ENCODE results near the gene RECQL5.

RECQL5 gene

DNA sequence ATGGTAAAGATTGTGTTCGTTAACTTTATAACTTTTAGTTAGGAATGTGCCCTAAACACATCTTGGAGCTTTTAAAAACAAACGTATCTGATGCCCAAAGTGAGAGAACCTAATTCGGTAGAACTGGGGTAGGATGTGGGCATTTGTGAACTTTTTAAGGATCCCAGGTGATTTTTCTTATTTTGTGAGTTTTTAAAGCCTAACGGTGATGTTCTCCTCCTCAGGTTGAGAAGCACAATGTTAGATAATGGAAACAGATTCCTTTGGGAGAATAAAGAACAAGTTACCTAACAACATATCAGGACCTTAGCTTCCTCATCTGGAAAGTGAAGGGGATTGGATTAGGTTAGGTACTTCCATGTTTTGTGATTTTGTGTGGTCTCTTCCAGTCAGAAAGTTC, 871 bp upstream of the RECQL5 start:
- CTCF ChIA-PET, result interaction anchor here (0.7 kb wide), 1 partner anchor 182 kb away, joined by 3 read pairs; no protein-coding TSS in a partner anchor
- DNase-seq (ENCODE audit: extremely low spot score), result no peak
- POLR2A ChIA-PET, result interaction anchor here (1.3 to 2.7 kb wide), 4 partner anchors 14 to 112 kb away, joined by 5 to 12 read pairs (median 7); partner anchors contain the start of gene SMIM5
- TF ChIP-seq NFRKB (IDR thresholded peaks at IDR 0.05), result no peak
- TF ChIP-seq ELF4 (IDR thresholded peaks at IDR 0.05), result no peak
- TF ChIP-seq, protein P1, sequence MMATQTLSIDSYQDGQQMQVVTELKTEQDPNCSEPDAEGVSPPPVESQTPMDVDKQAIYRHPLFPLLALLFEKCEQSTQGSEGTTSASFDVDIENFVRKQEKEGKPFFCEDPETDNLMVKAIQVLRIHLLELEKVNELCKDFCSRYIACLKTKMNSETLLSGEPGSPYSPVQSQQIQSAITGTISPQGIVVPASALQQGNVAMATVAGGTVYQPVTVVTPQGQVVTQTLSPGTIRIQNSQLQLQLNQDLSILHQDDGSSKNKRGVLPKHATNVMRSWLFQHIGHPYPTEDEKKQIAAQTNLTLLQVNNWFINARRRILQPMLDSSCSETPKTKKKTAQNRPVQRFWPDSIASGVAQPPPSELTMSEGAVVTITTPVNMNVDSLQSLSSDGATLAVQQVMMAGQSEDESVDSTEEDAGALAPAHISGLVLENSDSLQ (IDR thresholded peaks at IDR 0.05), result no peak
- no peak for TF ChIP-seq ZNF384 (IDR thresholded peaks at IDR 0.05)
- TF ChIP-seq CTBP1 (IDR thresholded peaks at IDR 0.05; ENCODE audit: borderline replicate concordance), result no peak
- TF ChIP-seq FOXA1 (IDR thresholded peaks at IDR 0.05), result no peak
- no peak for TF ChIP-seq L3MBTL2 (conservative IDR thresholded peaks at IDR 0.05)
- no peak for TF ChIP-seq TARDBP (IDR thresholded peaks at IDR 0.05)

DNA sequence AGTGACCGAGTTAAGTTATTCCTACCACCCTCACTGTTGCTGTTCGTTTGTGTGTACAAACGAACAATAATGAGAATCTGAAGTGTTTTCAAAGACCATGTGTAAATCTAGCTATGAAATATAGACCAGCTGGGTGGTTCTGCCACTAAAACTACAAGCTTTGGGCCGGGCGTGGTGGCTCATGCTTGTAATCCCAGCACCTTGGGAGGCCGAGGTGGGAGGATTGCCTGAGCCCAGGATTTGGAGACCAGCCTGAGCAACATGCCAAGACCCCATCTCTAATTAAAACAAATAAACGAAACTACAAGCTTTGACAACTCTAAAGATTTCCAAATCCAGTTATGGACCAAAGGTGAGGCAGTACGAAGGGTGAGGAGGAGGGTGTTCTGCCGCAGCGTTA, 973 bp downstream of the RECQL5 start:
- CTCF ChIA-PET, result interaction anchor here (1.3 kb wide), 1 partner anchor 82 kb away, joined by 3 read pairs; no protein-coding TSS in a partner anchor
- no peak for TF ChIP-seq HDGF (IDR thresholded peaks at IDR 0.05; ENCODE audit: borderline replicate concordance)
- POLR2A ChIA-PET, result interaction anchor here (0.7 to 2.7 kb wide), 5 partner anchors 9 to 32 kb away, joined by 3 to 12 read pairs (median 3); partner anchors contain the start of gene SMIM5
- DNase-seq (ENCODE audit: extremely low spot score), result no peak

DNA sequence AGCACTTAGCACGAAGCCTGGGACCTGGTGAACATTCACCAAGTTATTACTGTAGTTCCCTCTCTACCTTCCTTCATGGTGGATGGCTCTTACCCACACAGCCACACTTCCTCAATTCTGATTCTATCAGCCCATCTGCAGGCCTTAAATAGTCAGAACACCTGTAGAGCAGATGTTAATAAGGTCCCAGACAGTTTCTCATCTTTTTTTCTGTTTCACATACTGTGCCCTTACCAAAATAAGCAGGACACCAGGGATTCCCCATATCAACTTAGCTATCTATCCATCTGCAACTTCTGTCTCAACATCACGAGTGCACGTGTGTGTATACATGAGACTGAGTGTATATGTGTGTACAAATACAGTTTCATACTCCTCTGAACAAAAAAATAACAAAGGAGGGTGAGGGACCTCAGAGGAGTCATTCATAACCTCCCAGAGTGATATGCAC, 2.8 kb downstream of the RECQL5 start:
- CTCF ChIA-PET, result no interaction called here

DNA sequence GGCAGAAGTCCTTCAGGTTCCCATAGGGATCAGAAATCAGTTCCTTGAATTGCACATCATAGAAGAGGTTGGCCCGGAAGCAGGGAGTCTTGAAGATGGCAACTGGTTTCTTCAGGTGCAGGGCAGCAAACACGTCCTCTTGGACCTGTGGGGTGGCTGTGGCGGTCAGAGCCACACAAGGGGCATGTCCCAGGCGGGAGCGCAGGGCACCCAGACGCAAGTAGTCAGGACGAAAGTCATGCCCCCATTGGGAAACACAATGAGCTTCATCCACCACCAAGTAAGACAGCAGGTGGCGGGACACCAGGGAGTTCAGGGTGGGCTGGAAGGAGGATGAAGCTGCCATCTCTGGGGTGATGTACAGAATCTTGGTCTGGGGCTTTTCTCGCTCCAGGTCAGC, 4.4 kb downstream of the RECQL5 start:
- POLR2A ChIA-PET, result no interaction called here
- TF ChIP-seq HDGF (IDR thresholded peaks at IDR 0.05; ENCODE audit: borderline replicate concordance) (no peak), FOXK2 (IDR thresholded peaks at IDR 0.05) (no peak), LEF1 (IDR thresholded peaks at IDR 0.05; ENCODE audit: borderline replicate concordance) (no peak), CTBP1 (IDR thresholded peaks at IDR 0.05; ENCODE audit: borderline replicate concordance) (no peak), TARDBP (IDR thresholded peaks at IDR 0.05) (no peak), SUZ12 (IDR thresholded peaks at IDR 0.05) (no peak), FOXM1 (IDR thresholded peaks at IDR 0.05; ENCODE audit: borderline replicate concordance) (no peak), ARNT (IDR thresholded peaks at IDR 0.05) (no peak), SP1 (IDR thresholded peaks at IDR 0.05) (no peak), FOXA1 (IDR thresholded peaks at IDR 0.05) (no peak), ELF4 (IDR thresholded peaks at IDR 0.05) (no peak), L3MBTL2 (conservative IDR thresholded peaks at IDR 0.05) (no peak), NFRKB (IDR thresholded peaks at IDR 0.05) (no peak), BHLHE40 (IDR thresholded peaks at IDR 0.05; ENCODE audit: borderline replicate concordance) (no peak), ZNF384 (IDR thresholded peaks at IDR 0.05) (no peak)
- TF ChIP-seq, protein P1 (IDR thresholded peaks at IDR 0.05), result no peak
- no peak for DNase-seq (ENCODE audit: extremely low spot score)
- CTCF ChIA-PET, result interaction anchor here (1.3 kb wide), 1 partner anchor 9 kb away, joined by 8 read pairs; no protein-coding TSS in a partner anchor

More for the DNA sequence above, 2.8 kb downstream of the RECQL5 start:
- TF ChIP-seq HDGF (IDR thresholded peaks at IDR 0.05; ENCODE audit: borderline replicate concordance) (no peak), FOXK2 (IDR thresholded peaks at IDR 0.05) (no peak), SUZ12 (IDR thresholded peaks at IDR 0.05) (no peak), NFRKB (IDR thresholded peaks at IDR 0.05) (no peak), CTBP1 (IDR thresholded peaks at IDR 0.05; ENCODE audit: borderline replicate concordance) (no peak), ELF4 (IDR thresholded peaks at IDR 0.05) (no peak), BHLHE40 (IDR thresholded peaks at IDR 0.05; ENCODE audit: borderline replicate concordance) (no peak), LEF1 (IDR thresholded peaks at IDR 0.05; ENCODE audit: borderline replicate concordance) (no peak), L3MBTL2 (conservative IDR thresholded peaks at IDR 0.05) (no peak), FOXA1 (IDR thresholded peaks at IDR 0.05) (no peak), FOXM1 (IDR thresholded peaks at IDR 0.05; ENCODE audit: borderline replicate concordance) (no peak), SP1 (IDR thresholded peaks at IDR 0.05) (no peak)
- no peak for DNase-seq (ENCODE audit: extremely low spot score)
- POLR2A ChIA-PET, result no interaction called here

DNA sequence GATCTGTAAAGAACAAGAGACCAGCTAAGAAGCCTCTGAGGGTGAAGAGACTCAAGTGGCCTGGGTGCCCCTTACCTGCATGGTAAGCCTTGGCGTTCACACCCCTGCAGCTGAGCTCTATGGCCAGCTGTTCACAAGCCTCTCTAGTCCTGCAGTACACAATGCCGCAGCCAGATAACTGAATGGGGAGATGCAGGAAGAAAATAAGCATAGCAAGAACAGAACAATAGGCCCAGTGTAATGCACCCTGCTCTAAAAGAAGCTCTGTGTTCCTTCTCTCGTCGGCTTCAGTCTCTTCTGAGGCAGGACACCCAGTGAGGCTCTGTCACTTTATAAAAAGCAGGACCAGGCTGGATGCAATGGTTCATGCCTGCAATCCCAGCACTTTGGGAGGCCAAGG, 5.4 kb downstream of the RECQL5 start:
- no peak for DNase-seq (ENCODE audit: extremely low spot score)
- CTCF ChIA-PET, result interaction anchor here (1.0 kb wide), 1 partner anchor 13 kb away, joined by 4 read pairs; no protein-coding TSS in a partner anchor
- POLR2A ChIA-PET, result interaction anchor here (0.9 to 1.3 kb wide), 2 partner anchors 33 to 119 kb away, joined by 3 read pairs; no protein-coding TSS in a partner anchor
- no peak for TF ChIP-seq BHLHE40 (IDR thresholded peaks at IDR 0.05; ENCODE audit: borderline replicate concordance)
- no peak for TF ChIP-seq ELF4 (IDR thresholded peaks at IDR 0.05)
- TF ChIP-seq CTBP1 (IDR thresholded peaks at IDR 0.05; ENCODE audit: borderline replicate concordance), result no peak
- TF ChIP-seq TARDBP (IDR thresholded peaks at IDR 0.05), result no peak
- no peak for TF ChIP-seq ZNF384 (IDR thresholded peaks at IDR 0.05)
- no peak for TF ChIP-seq FOXA1 (IDR thresholded peaks at IDR 0.05)
- TF ChIP-seq, protein P1 (IDR thresholded peaks at IDR 0.05), result no peak
- no peak for TF ChIP-seq HDGF (IDR thresholded peaks at IDR 0.05; ENCODE audit: borderline replicate concordance)
- no peak for TF ChIP-seq FOXM1 (IDR thresholded peaks at IDR 0.05; ENCODE audit: borderline replicate concordance)

DNA sequence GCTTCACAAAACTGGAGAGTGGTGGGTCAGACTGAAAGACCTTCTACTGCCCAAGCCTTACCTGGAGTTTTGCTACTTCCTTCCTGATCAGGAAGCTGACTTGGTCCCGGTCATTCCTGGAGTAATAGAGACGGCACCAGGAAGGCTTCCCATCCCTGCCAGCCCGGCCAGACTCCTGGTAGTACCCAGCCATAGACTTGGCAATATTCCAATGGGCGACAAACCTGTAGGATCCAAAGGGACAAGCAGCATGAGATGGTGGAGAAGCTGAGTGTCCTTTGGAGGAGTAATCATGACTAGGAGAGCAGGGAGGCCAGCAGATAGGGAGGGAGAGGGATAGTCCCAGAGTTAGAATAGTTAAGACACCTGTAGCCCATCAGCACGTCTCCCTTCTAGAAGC, 8.7 kb downstream of the RECQL5 start:
- no peak for DNase-seq (ENCODE audit: extremely low spot score)
- TF ChIP-seq HDGF (IDR thresholded peaks at IDR 0.05; ENCODE audit: borderline replicate concordance), result no peak
- TF ChIP-seq CTBP1 (IDR thresholded peaks at IDR 0.05; ENCODE audit: borderline replicate concordance), result no peak
- TF ChIP-seq FOXM1 (IDR thresholded peaks at IDR 0.05; ENCODE audit: borderline replicate concordance), result no peak
- TF ChIP-seq FOXK2 (IDR thresholded peaks at IDR 0.05), result no peak
- no peak for TF ChIP-seq SP1 (IDR thresholded peaks at IDR 0.05)
- TF ChIP-seq BHLHE40 (IDR thresholded peaks at IDR 0.05; ENCODE audit: borderline replicate concordance), result no peak
- TF ChIP-seq ZNF384 (IDR thresholded peaks at IDR 0.05), result no peak
- ChIA-PET POLR2A (interaction anchor here (0.5 to 3.6 kb wide), 3 partner anchors 9 to 59 kb away, joined by 3 to 14 read pairs (median 5); partner anchors contain the start of genes RECQL5, SAP30BP and SMIM5), CTCF (interaction anchor here (0.7 to 1.3 kb wide), 3 partner anchors 25 to 172 kb away, joined by 3 to 6 read pairs (median 5); no protein-coding TSS in a partner anchor)

Measured in HEK293T (cell line).